G401.6 (cell line): ENCODE results near the gene NSMCE1.
"Not testable (repeated sequence)": the region's sequence is repeated elsewhere in the genome, so short reads cannot be mapped to it uniquely, and the experiment has no call there.

Source experiments
- FAIRE-seq: peaks from 2 replicates; lab custom pipeline; 2012; peaks lifted over from hg19 to GRCh38; lab: Jason Lieb, UNC

The NSMCE1 gene

GRCh38 chr16:27269300-27270150 lies 953 bp upstream of the NSMCE1 start:
- no peak for FAIRE-seq

DNA sequence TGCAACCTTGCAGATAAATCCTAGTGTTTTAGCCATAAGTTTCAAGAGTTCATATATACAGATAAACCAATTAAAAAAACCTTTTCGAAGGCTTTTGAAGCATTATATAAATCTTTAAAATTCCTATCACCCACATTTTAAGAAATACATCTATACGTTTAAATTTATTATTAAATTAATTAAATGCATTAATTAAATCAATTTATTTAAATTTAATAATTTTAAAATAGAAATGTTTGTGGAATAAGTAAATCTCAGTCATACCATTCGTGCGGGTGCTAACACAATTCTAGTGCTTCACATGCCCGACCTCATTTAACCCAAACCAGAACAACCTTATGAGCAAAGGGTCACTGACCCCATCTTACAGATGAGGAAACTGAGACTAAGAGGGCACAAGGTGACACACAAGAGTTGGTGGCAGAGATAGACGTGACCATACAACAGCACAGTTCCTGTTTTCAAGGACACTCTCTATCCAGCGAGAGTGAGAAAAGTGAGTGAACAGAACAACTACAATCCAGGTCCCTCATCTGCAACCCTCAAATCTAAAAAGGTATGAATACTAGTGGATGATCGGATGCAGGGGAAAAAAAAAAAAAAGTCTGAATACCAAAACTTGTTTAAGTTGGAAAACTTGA lies 1.4 kb downstream of the NSMCE1 start:
- FAIRE-seq, result no peak

DNA sequence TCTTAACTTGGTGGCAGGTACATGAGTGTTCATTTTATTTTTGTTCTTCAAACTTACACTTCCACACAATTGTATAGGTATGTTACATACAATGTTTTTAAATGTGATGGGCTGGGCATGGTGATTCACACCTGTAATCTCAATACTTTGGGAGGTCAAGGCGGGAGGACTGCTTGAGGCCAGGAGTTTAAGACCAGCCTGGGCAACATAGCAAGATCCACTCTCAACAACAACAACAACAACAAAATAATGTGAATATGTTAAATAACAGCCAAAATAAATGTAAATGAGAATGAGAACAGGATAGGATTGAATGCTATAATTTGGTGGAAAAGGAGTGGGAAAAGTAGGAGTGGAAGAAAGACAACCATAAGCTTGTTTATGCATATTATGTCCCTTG lies 2.6 kb downstream of the NSMCE1 start:
- no peak for FAIRE-seq

DNA sequence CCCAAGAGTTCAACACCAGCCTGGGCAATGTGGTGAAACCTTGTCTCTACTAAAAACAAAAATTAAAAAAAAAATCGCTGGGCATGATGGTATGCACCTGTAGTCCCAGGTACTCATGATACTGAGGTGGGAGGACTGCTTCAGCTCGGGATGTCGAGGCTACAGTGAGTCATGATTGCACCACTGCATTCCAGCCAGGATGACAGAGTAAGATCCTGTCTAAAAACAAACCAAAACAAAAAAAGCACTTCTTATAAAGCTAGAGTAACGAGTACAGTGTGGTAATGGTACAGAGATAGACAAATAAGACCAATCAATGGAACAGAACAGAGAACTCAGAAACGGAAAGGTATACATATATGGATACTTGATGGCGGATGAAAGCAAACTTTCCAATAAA lies 4.4 kb downstream of the NSMCE1 start:
- FAIRE-seq, result no peak

- not testable (repeated sequence) for FAIRE-seq
These were observed 5.6 kb downstream of the NSMCE1 start for GRCh38 chr16:27262904-27263423.

GRCh38 chr16:27259710-27260109 lies 8.9 kb downstream of the NSMCE1 start:
- no peak for FAIRE-seq

DNA sequence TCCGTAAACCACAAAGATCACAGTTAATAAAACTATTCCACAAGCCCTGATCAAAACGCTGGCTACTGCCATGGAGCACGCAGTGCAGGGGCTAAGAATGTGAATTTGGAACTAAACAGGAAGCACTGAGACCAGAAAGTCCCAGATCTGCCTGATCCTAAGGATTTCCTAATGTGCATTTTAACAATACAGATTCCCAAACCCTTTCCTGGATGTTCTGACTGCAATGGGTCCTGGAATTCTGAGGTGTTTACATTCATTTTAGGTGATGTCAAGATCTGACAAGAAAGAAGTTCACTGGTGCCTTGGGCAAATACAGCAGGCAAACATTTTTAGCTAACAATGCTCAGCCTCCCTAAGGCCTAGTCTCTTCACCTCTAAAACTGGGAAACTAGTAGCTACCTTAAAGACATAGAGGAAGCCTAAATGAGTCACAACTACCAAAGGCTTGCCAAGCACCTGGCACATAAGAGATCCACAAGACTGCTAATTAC lies 10.3 kb downstream of the NSMCE1 start:
- FAIRE-seq, result no peak

DNA sequence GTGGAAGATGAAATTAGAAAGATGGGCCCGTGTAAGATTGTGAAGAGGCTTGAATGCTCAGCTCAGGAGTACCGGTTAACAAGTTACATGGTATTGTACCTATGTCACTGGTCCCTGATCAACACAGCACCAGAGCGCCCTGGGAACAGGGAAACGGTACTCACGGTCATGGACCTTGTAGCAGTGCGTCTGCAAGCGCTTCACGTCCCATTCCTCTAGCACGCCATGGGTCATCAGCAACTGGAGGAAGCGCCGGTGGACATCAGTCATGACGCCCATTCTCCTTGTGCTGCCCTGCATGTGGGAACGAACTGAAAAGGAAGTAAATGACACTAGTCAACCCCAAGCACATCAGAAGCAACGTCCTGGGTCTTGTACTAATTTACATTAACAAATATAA lies 11.3 kb downstream of the NSMCE1 start:
- FAIRE-seq, result no peak

GRCh38 chr16:27256861-27257260 lies 11.7 kb downstream of the NSMCE1 start:
- no peak for FAIRE-seq

DNA sequence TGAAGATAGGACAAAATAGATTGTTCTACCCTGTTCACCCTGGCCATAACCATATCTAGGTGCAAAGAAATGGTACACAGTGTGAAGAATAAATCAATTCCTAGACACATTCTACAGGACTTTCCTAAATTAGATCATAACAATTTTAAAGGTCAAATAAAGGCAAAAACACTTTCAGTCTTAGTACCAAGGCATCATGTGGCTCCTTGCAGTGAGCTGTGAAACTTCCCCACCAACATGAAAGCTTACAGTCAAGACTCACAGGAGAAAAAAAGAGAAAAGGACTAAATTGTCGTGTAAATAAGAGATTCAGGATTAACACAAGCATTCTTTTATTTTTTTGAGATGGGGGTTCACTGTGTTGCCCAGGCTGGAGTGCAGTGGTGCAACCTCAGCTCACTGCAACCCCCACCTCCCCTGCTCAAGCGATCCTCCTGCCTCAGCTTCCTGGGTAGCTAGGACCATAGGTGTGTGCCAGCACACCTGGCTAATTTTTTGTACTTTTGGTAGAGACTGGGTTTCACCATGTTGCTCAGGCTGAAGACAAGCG lies 14.2 kb downstream of the NSMCE1 start:
- FAIRE-seq, result no peak

DNA sequence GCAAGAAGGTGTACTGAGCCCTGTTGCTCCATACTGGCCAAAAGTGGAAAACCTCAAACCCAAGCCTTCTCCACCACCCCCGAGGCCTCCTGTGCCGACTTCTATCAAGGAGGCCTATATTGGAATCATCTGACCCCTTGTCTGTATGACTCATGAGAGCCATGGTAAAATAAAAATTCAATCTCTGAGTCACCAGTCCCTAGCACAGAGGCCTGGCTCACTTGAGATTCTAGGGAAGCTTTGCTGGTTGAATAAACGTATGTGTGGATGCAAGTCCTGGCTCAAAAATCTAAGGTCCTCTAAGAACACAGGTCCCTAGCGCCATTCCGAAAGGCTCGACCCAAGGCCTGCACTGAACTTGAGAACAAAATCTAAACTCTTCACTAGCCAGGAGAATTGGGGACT lies 15.0 kb downstream of the NSMCE1 start:
- FAIRE-seq, result no peak

DNA sequence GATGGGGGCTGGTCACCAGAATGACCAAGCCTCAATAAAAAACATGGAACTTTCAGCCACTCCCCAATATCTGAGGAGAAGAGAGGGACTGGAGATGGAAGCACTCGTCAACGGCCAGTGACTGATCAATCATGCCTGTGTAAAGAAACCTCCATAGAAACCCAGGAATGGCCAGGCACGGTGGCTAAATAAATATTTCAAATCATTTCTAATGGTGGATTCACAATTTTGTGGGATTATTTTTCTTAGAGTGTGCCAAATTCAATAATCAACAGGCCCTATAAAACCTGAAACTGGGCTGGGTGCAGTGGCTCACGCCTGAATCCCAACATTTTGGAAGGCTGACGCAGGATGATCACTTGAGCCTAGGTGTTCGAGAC lies 16.4 kb downstream of the NSMCE1 start:
- no peak for FAIRE-seq

GRCh38 chr16:27251541-27252205 lies 16.9 kb downstream of the NSMCE1 start:
- no peak for FAIRE-seq

GRCh38 chr16:27248886-27249285 lies 19.7 kb downstream of the NSMCE1 start:
- FAIRE-seq, result not testable (repeated sequence)

DNA sequence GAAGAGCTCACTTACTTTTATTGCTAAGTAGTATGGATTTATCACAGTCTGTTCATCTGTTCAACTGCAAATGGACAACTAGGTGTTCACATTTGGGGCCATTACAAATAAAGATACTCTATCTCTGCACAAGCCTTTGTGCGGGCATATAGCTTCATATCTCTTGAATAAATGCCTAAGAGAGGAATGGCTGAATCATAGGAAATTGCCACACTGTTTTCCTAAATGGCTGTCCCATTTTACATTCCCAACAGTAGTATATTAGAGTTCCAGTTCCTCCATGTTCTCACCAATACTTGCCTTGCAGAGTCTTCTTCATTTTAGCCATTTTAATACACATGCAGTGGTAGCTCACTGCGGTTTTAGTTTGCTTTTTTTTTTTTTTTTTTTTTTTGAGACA lies 20.5 kb downstream of the NSMCE1 start:
- FAIRE-seq, result no peak

- FAIRE-seq, result not testable (repeated sequence)
These were observed 21.5 kb downstream of the NSMCE1 start for GRCh38 chr16:27247076-27247475.

- FAIRE-seq, result no peak
These were observed 22.1 kb downstream of the NSMCE1 start for GRCh38 chr16:27246439-27246838.

DNA sequence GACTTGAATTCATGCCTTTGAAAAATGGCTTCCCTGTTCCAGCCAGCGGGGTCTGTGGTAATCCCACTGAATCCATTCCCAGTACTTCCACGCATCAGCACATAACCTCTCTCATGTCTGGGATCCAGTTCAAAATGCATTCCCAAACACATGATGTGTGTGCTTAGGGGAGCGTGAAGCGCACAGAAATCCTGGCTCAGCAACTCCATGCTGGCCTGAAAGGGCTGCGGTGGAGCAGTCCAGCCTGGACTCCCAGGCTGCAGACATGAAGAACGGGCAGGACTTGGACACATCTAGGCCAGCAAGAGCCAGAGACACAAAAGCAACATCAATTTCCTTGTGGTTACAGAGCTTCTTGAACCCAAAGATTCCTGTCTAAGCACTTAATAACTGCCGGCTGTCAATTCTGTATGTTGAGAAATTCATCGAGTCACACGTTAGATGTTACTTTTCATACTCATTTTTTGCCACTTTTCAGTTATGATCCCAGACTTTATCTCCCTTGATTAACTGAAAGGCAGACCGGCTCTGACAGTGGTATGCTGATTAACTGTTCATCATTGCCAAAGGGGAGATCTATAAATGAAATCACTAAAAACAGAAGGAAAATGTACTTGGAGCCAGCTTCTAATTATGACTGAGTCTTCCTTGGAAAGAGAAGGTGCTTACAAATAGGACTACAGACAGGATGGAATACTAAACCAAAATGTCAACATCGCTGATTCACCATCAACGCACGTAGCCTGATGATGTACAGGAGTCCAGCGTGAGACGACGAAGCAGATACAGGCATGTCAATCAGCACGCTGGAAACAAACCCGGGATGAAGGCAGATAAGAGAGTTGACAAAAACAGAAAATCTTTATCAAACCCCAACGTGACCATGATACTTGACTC lies 23.0 kb downstream of the NSMCE1 start:
- no peak for FAIRE-seq

DNA sequence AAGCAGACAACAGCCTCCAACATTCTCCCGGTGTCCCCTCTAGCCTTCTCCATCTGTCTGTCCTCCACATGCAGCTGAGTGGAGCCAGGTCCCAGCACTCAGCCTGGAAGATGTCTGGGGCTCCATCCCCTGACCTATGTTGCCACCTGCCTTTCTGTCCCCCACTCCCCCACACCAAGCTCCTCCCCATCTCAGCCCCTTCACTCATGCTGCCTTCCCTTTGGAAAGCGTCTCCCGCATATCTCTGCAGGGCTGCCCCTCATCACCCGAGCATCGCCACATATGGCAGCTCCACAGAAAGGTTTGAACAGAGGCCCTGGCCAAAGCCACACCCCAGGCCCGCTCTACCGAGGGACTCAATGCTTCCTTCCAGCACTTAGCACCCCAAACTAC lies 24.2 kb downstream of the NSMCE1 start:
- no peak for FAIRE-seq

DNA sequence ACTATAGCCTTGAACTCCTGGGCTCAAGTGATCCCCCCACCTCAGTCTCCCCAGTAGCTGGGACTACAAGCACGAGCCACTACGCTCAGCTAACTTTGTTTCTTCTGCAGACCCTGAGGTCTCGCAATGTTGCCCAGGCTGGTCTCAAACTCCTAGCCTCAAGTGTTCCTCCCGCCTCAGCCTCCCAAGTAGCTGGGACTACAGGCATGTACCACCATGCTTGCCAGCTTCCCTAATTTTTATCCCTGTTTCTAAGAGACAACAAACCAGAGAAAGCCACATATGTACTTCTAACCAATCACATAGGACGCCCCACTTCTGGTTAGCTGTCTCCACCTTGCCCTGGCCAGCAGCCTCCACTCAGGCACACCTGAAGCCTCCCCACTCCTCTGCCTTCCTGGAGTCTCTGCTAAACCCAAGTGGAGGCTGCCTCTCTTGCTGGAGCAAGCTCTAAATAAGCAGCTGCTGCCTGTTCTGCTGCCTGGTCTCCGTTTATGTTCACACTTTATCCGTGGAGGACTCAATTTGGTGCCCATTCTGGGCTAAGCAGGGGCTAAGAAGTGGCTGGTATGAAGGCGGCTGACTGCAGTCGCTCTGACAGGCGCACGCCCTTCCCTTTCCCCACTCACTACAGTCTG lies 24.7 kb downstream of the NSMCE1 start:
- FAIRE-seq, result no peak
